ENCODE measurements around the gene GATD1. TPM values are rescaled to one million over a fixed set of nuclear protein-coding genes. Genes with fewer than 3 reads are reported as not detected.

GATD1 gene
- total RNA-seq, 2 donors from 2014 or later = 31.9 to 34.4 TPM

DNA sequence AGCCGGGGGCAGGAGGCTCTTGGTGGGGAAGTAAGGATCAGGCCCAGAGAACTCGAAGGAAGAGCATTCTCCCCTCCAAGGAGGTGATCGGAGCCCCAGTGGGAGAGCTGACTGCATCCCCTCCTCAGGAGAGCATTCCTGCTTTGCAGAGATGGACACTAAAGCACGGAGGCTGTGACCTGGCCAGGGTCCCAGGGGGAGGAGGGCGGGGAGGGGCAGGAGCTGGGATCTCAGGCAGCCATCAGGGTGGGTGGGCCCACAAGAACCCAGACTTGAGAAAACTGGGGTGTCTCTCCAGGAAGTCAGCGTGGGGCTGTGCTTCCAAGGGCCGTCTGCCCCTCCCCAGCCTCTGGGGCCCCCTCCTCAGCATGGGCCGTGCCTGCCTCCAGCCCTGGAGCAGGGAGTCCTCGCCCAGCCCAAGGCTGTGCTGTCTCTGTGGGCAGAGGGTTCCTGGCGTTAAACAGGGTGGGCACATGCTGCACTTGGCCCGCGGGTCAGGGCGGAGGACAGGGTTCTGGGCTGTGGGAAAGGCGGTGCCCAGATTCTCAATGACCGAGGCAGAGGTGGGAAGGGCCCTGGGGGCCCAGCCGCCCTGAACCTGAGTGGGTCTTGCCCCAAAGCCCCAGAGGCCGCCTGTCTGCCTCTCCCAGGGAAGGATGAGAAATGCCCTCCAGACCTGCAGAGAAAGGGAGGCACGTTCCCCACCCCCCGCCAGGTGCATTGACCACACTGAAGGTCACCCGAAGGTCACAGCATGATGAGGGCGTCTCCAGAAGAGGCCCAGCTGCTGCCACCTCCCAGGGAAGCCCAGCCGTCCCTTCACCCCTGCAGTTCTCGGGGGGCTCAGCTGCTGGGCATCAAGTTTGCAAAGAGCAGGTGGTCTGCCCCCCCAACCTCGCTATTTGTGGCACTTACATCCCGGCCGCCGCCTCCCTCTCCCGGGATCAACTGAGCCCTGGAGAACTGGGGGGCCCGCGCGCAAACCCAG, 12.0 kb upstream of the GATD1 start:
- H3K4me1 Mint-ChIP-seq (ENCODE audit: low read depth) = no peaks in the 10 kb centered on the region
- DNase-seq (no peak), ATAC-seq (replicated peaks in 1 of 2) (no peak)
- peaks cover 0 to 1% of the 10 kb centered on the region in 2 donors for H3K36me3 Mint-ChIP-seq (ENCODE audit: insufficient read depth in 2 of 2)
- no peaks in the 10 kb centered on the region for H3K9me3 Mint-ChIP-seq
- H3K4me3 Mint-ChIP-seq = peak overlapping the region; percentile 29 to 56
- no peaks in the 10 kb centered on the region for H3K27me3 Mint-ChIP-seq (ENCODE audit: low read depth)
- H3K27ac Mint-ChIP-seq = no peak overlapping the region

DNA sequence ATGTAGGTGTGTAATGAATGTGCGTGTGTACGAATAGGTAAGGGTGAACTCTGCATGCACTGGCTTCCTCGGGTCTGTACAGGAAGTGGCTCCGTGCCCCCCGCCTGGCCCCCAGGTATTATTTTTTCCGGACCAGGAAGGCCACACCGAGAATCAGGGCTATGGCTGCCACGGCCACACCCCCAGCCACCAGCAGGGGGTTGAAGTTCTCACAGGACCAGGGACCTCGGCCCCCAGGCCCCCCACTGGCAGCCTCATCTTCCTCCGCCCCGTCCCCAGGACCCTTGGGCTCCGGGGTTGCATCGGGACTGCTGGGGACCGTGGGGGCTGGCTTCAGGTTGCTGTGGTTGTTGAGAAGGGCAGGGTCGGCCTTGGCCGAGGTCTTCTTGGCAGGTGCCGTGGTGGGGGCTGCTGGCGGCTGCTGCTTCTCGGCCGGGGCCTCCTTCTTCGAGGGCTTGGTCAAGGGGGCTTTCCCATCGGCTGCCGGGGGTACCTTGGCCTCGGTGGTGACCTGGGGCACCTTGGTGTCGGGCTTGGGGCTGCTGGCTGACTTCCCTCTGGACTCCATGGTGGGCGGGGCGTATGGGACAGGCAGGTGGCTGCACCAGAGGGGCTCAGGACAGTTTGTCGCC, 10.8 kb upstream of the GATD1 start:
- peaks cover 0 to 8% of the 10 kb centered on the region in 2 donors for H3K36me3 Mint-ChIP-seq (ENCODE audit: insufficient read depth in 2 of 2)
- ATAC-seq (replicated peaks in 1 of 2) (no peak), DNase-seq (no peak)
- no peaks in the 10 kb centered on the region for H3K9me3 Mint-ChIP-seq
- H3K4me1 Mint-ChIP-seq (ENCODE audit: low read depth) = no peaks in the 10 kb centered on the region
- H3K27ac Mint-ChIP-seq = no peak overlapping the region
- H3K4me3 Mint-ChIP-seq = no peak overlapping the region
- no peaks in the 10 kb centered on the region for H3K27me3 Mint-ChIP-seq (ENCODE audit: low read depth)

DNA sequence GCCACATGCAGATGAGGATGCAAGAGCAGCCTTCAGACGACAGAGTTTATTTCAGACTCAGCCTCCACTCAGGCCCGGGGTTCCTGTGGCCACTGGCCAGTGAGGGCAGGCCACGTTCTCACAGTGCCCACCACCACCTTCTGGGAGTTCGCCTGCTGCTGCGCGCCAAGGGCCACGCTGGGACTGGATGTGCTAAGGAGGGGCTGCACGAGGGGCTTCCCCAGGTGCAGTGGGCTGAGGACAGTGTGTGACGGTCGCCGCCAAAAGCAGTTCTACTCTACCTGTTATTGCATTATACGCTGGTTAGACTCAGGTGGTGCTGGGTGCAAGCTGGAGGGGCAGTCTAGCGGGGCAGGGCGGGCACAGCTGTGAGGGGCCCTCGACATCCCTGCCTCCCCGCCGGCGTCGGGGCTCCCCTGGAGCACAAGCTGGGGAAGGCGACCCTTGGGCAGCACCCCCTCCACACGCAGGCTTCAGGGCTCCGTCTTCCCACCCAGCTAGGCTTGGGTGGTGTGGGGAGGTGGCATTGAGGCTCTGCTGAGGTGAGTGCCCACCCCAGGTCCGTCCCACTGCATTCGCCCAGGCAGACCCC, 9.9 kb upstream of the GATD1 start:
- no peak for ATAC-seq (replicated peaks in 1 of 2)
- H3K36me3 Mint-ChIP-seq (ENCODE audit: insufficient read depth in 2 of 2) = peaks cover 0 to 8% of the 10 kb centered on the region in 2 donors
- H3K4me1 Mint-ChIP-seq (ENCODE audit: low read depth) = no peaks in the 10 kb centered on the region

DNA sequence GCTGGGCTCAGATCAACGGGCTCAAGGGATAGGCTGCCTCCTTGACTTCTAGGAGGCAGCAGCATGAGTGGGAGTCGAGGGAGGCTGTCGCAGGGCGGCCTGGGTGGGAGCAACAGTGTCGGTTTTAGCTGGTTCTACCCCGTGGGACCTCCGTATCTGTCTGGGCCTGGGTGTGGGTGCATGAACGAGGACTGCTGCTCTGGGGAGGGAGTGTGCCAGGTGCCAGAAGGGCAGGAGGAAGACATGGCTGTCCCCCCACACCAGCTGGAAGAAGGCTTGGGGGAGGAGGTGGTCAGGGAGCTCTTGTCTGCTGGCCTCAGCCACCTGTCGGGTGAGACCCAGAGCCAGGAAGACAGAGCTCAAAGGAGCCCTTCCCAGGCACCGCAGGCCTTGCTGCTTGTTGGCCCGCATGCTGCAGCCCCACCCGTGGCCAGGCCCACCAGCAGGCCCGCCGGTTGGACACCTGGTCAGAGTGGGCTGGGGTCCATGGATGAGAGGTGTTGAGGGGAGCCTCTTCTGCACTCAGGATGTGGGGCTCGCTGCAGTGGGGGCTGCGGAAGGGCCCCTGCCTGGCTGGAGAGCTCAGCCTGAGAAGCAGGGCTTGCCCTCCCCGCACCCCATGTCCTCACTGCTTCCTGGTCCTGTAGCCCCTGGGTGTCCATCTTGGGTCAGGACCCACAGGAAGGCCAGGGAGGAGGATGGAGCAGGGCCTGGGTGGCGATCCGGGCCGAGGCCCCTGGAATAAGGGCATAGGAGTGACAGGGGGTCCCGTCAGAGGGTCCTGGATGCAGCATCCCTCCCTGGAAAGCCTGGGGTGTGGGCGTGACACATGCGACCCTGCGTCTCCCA, 9.2 kb upstream of the GATD1 start:
- H3K4me1 Mint-ChIP-seq (ENCODE audit: low read depth) = no peaks in the 10 kb centered on the region
- DNase-seq = no peak
- H3K27me3 Mint-ChIP-seq (ENCODE audit: low read depth) = no peaks in the 10 kb centered on the region
- no peaks in the 10 kb centered on the region for H3K9me3 Mint-ChIP-seq
- no peak overlapping the region for H3K27ac Mint-ChIP-seq
- H3K36me3 Mint-ChIP-seq (ENCODE audit: insufficient read depth in 2 of 2) = peaks cover 0 to 8% of the 10 kb centered on the region in 2 donors
- no peak for ATAC-seq (replicated peaks in 1 of 2)
- no peak overlapping the region for H3K4me3 Mint-ChIP-seq

More for the DNA sequence above, 9.9 kb upstream of the GATD1 start:
- Mint-ChIP-seq H3K4me3 (no peak overlapping the region), H3K27ac (no peak overlapping the region), H3K27me3 (ENCODE audit: low read depth) (no peaks in the 10 kb centered on the region), H3K9me3 (no peaks in the 10 kb centered on the region)
- no peak for DNase-seq

DNA sequence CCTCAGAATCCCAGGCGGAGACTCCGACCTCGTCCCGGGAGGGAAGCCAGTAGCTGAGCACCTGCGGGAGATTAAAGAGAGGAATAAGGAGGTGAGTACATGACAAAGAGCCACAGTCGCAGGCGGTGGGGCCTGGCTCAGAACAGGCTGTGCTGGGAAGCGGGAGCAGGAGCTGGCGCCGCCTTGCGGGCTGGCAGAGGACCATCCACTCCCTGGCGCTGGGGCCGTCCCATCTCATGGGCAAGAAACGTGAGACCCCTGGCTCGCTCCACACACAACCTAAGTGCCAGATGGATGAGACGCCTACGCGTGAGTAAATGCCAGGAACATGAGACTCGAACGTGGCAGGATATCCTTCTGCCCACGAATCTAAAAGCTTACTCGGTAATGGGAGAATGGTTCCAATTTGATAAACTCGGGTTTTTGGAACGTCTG, 6.3 kb upstream of the GATD1 start:
- Mint-ChIP-seq H3K4me3 (no peak overlapping the region), H3K27me3 (ENCODE audit: low read depth) (no peaks in the 10 kb centered on the region), H3K36me3 (ENCODE audit: insufficient read depth in 2 of 2) (peaks cover 0 to 6% of the 10 kb centered on the region in 2 donors), H3K4me1 (ENCODE audit: low read depth) (no peaks in the 10 kb centered on the region), H3K27ac (no peak overlapping the region), H3K9me3 (no peaks in the 10 kb centered on the region)
- peak in 1 of 2 donors; percentile 57 for ATAC-seq (replicated peaks in 1 of 2)
- peak in 1 of 2 donors; percentile 36 for DNase-seq

DNA sequence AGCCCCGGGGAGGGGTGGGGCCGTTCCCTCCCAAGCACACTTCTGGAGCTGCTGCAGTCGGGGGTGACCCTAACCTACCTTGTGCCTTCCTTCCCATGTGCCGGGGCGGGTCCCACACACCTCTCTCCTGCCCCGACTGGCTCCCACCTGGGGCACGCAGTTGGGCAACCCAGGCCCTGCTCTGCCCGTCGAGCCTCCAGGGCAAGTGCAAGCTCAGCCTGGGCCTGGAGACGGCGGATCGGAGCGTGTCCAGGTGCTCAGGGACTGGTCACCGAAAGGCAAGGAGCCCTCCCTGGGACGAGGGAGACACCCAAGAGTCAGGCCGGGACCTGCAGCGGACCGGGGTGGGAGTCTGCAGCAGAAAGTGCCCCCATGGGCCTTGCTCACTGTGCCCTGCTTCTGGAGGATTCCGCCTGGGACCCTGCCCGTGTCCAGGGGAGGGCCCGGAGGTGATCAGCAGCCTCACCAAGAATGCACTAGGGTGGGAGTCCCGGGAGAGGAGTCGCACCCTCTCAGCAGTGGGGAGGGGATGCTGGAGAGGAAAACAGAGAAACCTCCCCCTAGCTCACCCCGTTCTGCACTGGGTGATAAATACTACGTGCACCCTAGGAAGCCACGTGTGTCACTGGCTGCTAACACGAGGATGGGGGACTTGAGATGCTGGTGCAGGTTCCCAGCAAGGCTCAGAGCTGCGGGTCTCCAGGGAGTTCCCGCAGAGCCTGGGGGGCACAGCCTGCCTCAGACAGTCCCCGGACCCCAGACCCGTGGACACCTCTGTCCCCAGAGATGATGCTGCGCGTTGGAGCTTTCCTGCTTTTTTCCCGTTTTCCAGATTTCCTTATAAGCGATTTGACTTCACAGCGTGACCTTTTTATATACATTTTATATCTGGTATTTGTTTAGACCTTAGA, 5.2 kb upstream of the GATD1 start:
- Mint-ChIP-seq H3K4me3 (no peak overlapping the region), H3K27ac (no peak overlapping the region), H3K36me3 (ENCODE audit: insufficient read depth in 2 of 2) (peaks cover 0 to 6% of the 10 kb centered on the region in 2 donors), H3K9me3 (no peaks in the 10 kb centered on the region), H3K4me1 (ENCODE audit: low read depth) (no peaks in the 10 kb centered on the region), H3K27me3 (ENCODE audit: low read depth) (no peaks in the 10 kb centered on the region)
- ATAC-seq (replicated peaks in 1 of 2) = no peak
- no peak for DNase-seq

DNA sequence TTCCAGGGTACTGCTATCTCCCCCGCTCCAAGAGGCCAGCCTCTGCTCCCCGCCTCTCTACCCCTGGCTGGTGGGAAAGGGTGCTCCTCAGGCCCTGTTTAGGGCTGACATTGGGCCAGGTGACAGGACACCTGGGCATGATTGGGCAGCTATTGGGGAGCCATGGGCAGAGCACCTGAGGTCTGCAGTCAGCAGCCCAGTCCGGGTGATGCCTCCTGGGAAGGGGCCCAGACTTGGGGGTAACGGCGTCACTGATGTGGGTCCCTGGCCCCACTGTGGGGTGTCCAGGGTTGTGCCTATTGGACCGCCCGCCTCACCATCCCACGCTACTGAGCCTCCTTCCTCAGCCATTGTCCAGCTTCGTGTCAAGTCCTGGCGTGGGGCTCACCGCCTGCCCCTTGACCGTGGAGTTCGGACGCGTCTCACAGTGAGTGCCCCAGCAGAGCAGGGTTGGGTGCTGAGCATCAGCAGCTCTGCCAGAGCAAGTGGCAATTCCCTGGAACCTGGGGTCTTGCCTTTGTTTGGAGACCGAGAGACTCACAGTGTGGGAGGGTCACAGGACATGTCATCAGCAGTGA, 2.8 kb upstream of the GATD1 start:
- Mint-ChIP-seq H3K27me3 (ENCODE audit: low read depth) (no peaks in the 10 kb centered on the region), H3K9me3 (no peaks in the 10 kb centered on the region), H3K4me1 (ENCODE audit: low read depth) (peaks cover 16% of the 10 kb centered on the region), H3K27ac (no peak overlapping the region), H3K36me3 (ENCODE audit: insufficient read depth in 2 of 2) (peaks cover 0 to 6% of the 10 kb centered on the region in 2 donors), H3K4me3 (peak overlapping the region in 1 of 2 donors; percentile 36)
- no peak for DNase-seq
- ATAC-seq (replicated peaks in 1 of 2) = no peak

DNA sequence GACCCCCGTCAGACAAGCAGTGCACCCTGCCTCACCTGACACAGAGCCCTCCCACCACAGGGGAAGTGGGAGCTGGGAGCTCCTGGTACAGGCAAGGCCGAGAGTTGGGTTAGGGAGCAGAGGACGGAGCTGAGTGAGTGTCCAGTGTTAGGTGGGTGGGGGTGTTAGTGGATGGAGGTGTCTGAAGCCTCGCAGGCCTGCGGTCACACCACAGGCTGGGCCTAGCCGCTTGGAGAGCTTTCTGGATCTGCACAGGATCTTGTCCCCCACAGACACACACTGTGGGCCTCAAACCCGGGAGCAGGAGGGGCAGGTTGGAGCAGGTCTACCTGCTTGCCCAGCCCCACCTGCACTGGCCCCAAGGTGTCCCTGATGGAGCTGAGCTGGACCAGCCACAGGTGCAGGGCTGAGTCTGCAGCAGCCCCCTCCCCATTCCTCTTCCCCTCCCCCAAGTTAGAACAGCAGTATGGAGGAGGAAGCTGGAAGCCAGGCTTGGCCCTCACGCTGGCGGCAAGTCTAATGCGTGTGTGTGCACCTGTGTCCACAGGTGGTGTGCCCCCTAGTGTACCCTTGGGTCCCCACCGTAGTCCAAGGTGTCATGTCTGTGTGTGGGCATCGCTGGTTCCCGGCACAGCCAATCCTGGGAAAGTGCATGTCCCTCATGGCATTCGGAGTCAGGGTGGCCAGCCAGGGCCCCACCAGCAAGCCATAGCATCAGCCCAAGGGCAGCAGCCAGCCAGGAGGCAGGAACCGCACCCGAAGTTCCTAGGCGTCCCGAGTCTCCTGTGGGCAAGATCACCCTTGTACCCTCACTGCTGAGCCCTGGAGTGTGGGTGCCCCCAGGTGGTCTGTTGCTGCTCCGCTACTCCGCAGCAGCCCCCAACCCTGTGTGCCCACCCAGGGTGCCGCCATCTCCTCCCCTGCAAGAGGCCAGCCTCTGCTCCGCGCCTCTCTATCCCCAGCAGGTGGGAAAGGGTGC, 2.0 kb upstream of the GATD1 start:
- ATAC-seq (replicated peaks in 1 of 2) = no peak

DNA sequence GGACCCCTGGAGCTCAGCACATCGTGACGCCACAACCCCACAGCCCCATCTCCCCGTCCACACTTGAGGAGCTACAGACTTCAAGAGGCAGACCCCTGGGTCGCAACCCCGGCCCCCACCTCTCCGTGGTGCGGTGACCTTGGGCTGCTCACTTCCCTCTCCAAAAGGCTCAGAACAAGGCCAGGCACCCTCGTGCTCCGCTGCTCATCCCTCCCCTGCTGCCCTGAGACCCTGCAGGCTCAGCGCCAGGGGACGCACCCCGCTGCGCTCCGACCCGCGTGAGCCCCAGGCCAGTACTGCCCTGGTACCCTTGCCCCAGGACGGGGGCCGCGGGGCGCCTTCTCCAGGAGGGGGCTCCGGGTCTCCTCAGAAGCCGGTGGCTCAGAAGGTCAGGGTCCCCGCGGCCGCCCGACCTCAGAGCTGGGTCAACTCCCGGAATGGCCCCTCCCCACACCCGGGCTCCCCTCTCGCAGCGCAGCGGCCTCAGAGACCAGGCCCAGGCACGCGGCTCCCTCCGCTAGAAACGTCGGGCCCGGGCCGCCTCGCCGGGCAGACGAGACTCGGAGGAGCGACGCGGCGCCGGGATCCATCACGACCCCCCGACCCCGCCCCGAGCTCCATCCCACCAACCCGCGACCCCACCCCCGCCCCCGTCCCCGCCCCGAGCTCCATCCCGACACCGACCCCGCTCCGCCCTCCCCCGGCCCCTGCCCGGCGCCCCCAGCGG, 563 bp downstream of the GATD1 start:
- peaks cover 0 to 1% of the 10 kb centered on the region in 2 donors for H3K36me3 Mint-ChIP-seq (ENCODE audit: insufficient read depth in 2 of 2)
- DNase-seq (peak in 1 of 2 donors; percentile 23), ATAC-seq (replicated peaks in 1 of 2) (peak; percentile 62 to 72)
- H3K27ac Mint-ChIP-seq = no peak overlapping the region
- H3K4me3 Mint-ChIP-seq = peak overlapping the region; percentile 88 to 91
- no peaks in the 10 kb centered on the region for H3K27me3 Mint-ChIP-seq (ENCODE audit: low read depth)
- H3K9me3 Mint-ChIP-seq = no peaks in the 10 kb centered on the region
- H3K4me1 Mint-ChIP-seq (ENCODE audit: low read depth) = peaks cover 21% of the 10 kb centered on the region

More for the DNA sequence above, 2.0 kb upstream of the GATD1 start:
- peak overlapping the region in 1 of 2 donors; percentile 55 for H3K4me3 Mint-ChIP-seq
- H3K36me3 Mint-ChIP-seq (ENCODE audit: insufficient read depth in 2 of 2) = peaks cover 0 to 6% of the 10 kb centered on the region in 2 donors
- no peaks in the 10 kb centered on the region for H3K27me3 Mint-ChIP-seq (ENCODE audit: low read depth)
- peaks cover 20% of the 10 kb centered on the region for H3K4me1 Mint-ChIP-seq (ENCODE audit: low read depth)
- no peaks in the 10 kb centered on the region for H3K9me3 Mint-ChIP-seq
- H3K27ac Mint-ChIP-seq = no peak overlapping the region
- no peak for DNase-seq

DNA sequence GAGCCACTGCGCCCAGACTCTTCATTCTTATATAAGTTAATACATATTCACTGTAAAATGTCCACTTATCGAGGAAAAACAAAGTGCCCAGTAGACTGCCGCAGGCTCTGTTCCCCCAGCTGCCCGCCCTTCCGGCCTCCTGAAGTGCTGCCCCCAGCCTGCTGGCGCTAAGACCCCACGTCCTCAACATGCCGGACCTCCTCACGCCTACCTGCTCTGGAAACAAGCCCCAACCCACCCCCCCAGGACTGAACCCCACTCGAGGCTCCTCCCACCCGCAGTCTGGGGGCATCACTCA, 1.1 kb downstream of the GATD1 start:
- Mint-ChIP-seq H3K9me3 (no peaks in the 10 kb centered on the region), H3K4me1 (ENCODE audit: low read depth) (peaks cover 21% of the 10 kb centered on the region), H3K27ac (no peak overlapping the region), H3K4me3 (peak overlapping the region; percentile 88 to 91), H3K27me3 (ENCODE audit: low read depth) (no peaks in the 10 kb centered on the region), H3K36me3 (ENCODE audit: insufficient read depth in 2 of 2) (peaks cover 0 to 1% of the 10 kb centered on the region in 2 donors)
- ATAC-seq (replicated peaks in 1 of 2) (no peak), DNase-seq (no peak)

Measured in activated T-cell treated with anti-CD3 and anti-CD28 coated beads, Interleukin-2, amount 50 U/mL, for 72 hours (primary cell).